T-helper 1 cell (primary cell): ENCODE measurements around the gene GHITM.
"Not testable (repeated sequence)": the region's sequence is repeated elsewhere in the genome, so short reads cannot be mapped to it uniquely, and the experiment has no call there.

Experiments
- DNase-seq, 5 donors: peaks; one replicate each; pipeline ENCODE4 v3.0.0-alpha.2; 2012 to 2020

Gene GHITM

DNA sequence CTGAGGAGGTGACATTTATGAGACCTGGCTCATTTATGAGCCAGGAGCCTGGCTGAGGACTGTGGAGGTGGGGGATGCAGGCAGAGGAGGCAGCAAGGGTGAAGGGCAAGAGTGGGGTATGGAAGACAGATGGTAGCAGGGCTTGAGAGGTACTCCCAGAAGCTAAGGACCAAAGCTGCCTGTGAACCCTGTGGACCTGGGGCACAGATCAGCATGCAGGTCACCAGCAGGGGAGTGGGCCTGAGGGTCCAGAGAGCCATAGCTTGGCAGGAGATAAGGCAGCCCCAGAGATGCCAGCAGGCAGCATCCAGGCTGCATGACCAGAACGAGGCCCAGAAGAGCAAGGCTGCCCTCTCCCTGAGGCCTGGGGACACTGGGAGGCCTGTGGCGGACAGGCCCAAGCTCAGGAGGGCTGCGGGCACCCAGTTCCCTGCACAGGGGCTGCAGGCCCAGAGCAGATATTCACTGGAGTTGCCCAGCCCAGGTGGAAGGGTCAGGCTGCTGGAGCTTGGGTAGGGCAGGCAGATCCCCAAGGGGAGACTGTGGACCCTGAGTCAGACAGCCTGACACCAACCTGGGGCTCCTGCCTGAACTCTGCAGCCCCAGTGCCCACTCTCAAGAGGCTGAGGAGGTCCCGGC lies 37.6 kb downstream of the GHITM start:
- DNase-seq, result no peak

DNA sequence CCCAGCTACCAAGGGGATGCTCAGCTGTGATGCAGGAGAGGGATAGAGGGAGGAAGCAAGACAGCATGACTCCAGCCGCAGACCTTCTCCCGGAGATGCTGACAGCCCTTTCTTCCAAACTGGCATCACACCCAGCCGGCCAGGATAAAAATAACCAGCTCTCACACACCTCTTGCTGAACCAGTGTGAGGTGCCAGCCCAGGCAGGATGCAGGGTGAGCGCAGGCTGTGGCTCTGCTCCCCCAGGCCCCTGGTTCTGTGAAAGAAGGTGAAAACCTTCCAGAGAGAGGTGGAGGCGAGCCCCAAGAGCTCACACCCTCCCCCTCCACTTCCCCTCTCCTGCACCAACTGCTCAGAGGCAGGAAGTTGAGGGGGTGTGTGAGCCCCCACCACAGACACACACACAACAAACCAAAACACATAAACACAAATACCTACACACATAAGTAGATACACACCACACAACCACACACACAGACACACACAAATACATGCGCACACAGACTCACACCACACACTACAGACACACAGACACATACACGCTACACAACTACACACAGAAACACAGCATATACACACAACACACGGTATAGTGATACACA lies 38.3 kb downstream of the GHITM start:
- peak in 1 of 5 donors; percentile 63 for DNase-seq

DNA sequence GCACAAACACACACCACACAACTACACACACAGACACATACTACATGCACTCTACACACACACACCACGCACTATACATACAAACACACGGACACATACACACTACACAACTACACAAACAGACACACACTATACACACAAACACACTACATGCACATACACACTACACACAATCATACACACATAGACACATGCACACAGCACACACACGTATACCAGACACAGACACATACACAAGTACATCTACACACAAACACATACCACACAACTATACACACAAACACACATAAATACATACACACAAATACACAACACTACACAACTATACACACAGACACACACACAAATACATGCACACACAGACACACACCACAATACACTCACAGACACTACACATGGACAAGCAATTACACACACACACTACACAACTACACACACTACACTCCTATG lies 38.9 kb downstream of the GHITM start:
- DNase-seq, result no peak

DNA sequence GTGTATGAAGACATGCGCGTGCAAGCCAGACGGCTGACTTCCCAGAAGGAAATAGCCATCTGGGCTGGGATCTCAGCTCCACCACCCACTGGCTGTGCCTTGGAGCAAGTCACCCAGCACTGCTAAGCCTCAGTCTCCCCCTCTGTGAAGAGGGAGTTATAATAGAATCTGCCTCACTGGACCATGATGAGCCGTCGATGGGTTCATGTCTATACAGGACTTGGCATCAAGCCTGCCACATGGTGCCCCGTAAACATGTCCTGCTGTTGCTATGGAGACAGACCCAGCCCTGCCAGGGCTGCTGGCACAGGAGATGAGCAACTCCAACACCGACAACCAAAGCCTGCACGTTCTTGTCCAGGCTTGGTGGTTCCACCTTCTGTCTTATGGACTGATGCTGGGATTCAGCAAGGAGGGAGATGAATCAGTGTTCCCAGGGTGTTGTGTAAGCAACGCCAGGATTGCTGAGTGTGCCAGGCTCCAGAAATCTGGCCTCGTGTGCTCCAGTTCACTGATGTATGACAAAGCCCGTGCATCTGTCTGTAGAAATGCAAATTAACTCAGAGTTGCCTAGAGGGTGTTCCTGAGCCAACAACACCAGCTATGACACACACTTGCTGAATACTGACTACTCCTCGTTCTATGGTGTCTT lies 39.9 kb downstream of the GHITM start:
- DNase-seq, result peak in 1 of 5 donors; percentile 10

DNA sequence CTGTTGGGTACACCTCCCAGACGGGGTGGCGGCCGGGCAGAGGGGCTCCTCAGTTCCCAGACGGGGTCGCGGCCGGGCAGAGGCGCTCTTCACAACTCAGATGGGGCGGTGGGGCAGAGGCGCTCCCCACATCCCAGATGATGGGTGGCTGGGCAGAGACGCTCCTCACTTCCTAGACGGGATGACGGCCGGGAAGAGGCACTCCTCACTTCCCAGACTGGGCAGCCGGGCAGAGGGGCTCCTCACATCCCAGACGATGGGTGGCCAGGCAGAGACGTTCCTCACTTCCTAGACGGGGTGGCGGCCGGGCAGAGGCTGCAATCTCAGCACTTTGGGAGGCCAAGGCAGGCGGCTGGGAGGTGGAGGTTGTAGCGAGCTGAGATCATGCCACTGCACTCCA lies 41.1 kb downstream of the GHITM start:
- DNase-seq, result not testable (repeated sequence)

DNA sequence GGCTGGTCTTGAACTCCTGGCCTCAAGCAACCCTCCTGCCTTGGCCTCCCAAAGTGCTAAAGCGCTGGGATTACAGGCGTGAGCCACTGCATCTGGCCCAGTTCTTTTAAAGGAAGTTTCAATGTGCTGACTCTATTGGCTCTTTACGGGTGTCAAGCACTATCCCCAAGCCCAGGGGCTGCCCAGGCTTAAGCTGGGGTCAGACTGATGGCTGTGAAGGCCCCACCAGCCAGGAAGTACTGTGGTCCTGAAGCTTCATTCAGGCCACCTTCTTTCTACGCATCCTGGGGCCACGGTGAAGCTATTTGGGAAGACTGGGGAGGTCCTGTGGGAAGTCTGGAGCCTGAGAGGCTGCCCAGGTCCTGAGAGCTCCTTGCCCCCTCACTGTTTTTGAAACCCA lies 42.3 kb downstream of the GHITM start:
- DNase-seq, result no peak

DNA sequence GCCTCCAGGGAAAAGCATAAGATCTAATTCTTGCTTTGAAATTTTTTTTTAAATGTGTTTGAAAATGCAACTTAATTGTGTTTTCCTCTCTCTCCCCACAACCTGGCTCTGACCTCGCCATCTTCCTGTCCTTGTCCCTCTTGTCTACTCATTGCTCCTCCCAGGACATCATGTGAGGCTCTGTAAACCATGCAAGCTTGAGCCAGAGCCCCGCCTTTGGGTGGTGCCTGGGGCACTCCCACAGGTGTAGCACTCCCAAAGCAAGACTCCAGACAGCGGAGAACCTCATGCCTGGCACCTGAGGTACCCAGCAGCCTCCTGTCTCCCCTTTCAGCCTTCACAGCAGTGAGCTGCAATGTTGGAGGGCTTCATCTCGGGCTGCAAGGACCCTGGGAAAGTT lies 45.2 kb downstream of the GHITM start:
- no peak for DNase-seq

DNA sequence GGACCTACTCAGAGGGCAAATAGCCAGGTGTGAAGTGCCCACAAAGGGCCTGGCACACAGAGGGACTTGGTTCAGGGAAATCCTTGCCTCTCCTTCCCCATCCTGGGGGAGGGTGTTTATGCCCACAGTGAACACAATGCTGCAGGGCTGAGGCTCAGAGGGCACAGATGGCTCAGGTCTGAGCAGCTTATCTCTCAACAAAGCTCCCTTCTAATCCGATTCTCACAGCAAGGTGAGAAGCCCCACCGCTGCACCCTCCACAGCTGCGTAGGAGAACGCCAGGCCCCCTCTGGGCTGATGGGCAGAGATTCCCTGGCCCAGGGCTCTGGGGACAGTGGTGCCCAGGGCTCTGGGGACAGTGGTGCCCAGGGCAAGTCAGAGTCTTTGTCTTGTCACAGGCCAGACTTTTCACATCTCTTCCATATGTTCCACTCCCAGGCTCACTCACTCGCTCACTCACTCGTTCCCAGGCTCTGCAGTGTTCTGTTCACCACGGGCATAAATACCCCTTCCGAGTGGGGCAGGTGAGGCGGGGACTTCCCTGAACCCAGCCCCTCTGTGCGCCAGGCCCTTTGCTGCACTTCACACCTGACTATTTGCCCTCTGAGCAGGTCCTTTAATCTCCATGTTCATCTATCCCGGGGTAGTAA lies 46.3 kb downstream of the GHITM start:
- no peak for DNase-seq

DNA sequence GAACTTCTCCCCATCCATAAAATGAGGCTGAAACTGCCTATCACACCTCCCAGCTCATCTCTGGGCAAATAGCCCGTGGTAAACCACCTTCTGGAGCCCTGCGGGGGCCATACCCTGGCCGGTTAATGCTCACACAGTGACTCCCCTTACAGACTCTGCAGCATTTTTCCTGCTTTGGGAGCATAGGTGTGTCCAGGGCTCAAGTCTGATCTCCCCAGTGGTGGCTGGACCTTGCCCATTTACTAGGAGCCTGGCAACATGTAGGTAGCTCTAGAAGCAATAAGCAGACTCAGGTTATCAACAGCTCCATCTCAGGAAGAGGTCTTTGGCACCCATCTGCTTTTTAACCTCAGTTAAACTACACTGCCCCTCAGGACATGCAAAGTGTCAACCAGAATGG lies 49.5 kb downstream of the GHITM start:
- DNase-seq, result no peak

DNA sequence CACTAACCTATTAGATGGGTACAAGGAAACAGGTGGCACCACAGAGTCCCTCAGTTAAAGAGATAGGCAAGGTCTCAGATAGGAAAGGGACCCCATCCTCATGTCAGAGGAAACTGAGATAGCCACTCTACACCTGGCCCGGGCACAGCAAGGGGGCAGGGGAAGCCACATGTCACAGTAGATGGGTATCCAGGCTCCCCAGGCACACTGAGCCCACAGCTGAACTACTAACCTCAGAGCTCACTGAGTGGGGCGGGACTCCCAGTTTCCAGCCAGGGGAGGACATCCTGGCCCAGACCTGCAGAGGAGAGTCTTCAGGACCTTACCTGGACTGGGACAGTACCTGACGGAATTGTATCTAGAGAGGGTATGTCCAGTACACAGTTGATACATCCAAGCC lies 51.3 kb downstream of the GHITM start:
- DNase-seq, result no peak

DNA sequence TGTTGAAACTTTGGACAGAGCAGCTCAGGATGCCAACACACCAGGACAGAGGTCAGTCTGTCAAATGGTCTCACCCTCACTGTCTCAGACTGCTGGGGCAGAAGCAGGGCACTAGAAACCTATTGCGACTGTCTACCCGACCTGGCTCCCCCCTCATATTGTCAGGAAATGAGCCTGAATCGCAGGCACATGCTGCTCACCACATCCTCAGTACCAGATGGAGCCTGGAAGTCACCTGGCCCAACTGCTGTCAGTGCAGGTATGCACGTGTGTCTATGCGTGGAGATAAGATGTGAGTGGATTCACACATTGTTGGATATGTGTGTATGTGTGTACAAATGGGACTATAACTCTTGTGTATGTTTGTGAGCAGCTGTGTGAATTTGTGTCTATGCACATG lies 51.8 kb downstream of the GHITM start:
- DNase-seq, result no peak

DNA sequence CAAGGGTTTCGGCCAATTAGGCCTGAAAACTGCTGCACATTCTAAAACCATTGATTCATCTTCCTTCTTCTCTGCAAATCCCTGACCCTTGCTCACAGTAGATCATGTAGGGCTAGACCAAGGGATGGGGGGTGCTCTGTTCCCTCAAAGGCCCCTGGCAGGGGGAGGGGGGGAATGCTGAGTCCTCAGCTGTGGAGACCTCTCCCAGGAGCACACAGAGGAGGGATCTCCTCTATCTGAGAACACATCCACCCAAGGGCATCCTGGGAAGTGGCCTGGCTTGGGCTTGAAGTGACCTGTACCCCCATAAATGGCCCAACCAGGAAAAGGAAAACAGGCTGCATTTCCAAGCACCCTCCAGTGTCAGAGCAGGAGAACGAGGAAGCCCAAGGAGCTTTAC lies 54.0 kb downstream of the GHITM start:
- DNase-seq, result no peak

DNA sequence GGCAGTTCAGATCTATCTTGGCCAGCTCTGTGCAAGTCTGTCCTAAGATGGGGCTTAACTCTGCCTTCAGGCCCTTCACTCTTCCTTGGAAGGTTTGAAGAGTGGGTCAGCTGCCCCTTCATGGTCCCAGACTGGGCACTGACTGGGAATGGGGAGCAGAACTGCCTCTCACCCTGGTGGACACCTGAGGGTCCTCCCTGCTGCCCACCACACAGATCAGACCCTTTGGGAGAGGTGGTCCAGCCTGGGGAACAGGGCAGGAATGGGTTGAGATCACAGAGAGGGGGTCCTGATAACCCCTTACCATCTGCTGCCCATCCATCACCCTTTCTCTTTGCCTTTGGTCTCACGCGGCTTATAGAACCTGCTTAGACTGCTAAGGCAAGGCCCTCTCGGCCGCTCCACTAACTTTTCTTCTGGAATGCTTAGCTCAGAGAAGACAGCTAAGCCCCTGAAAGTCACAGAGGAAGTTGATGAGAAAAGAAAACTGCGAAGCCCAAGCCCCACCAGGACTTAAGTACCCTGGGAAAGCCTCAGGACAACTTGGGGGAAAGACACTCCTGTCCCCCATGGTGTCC lies 54.6 kb downstream of the GHITM start:
- DNase-seq, result no peak

DNA sequence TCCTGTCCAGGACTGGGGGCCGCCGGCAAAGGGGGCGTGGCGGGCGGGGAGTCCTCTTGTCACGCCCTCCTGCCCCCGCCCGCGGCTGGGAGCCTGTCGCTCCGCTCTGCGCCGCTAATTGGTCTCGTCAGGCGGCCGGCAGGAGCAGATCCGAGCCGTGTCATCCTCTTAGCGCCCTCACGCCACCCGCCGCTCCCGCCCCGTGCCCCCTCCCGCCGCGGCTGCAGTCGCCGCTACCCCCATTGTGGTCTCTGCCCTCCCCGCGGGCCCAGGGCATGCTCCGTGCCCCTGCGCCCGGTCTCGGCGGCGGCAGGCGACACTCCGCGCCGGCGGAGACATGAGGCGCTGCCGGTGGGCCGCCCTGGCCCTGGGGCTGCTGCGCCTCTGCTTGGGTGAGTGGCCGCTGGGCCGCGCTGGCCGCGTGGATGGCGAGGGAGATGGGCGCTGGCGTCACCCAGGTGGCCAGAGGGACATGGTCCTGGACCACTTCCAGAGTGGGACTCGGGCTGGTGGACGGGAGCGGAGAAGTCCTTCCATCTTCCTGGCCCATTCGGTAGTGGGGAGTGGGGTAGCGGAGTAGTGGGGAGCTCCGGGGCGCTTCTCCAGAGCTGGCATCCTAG lies 55.2 kb downstream of the GHITM start, which contains the start of gene CDHR1:
CDHR1 (plus strand) TSS at position 114 of the 620 bp plus-strand sequence; CDS start at position 338, 224 bp downstream.
- DNase-seq, result peak in 3 of 5 donors; percentile 15 to 22 (median 20)

DNA sequence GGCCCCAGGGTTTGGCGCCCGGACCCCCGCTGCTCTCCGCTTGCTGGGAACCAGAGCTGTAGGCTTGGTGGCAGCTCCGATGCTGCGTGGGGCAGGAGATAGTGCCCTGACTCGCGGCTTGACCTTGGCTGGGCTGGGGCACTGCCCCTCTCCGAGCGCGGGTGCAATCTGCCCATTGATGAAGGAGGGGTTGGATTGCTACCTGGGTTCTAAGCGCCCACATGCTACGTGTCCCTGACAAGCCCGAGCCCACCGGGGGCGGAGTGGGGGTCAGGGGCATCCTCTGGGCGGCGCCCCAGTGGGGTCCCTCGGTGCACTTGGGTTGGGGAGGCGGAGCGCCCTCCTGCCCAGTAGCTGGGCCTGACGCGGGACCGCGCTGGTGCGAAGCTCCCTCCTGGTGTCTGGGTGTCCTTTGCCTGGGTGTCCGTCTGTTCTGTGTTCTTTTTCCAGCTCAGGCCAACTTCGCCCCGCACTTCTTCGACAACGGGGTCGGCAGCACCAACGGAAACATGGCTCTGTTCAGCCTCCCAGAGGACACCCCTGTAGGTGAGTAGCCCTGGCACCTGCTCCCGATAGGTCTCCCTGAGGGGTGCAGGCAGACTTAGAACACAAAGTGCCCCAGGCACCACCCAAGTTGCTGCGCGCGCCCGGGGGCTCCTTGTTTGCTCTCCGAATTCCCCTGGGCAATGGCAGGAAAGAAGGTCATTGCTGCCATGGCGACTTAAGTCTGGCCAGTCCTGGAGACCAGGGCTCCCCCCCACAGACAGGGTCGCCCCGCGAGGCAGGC lies 55.9 kb downstream of the GHITM start:
- no peak for DNase-seq

DNA sequence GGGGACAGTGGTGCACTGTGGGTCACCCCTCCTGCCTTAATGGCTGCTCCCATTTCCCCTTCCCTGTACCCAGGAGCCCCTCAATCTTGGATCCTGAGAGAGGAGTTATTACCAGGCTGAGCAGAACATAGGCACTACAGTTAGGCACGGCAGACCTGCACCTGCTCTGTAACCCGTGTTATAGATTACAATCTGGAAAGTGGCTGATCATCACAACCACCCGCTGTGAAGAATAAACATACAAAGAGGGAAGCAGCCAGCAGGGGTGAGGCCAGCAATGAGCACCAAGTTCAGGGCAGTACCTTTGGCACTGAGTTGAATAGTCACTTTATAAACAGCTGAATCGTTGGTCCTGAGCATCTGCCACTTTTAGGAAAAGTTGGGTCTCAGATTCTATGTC lies 56.8 kb downstream of the GHITM start:
- DNase-seq, result no peak

DNA sequence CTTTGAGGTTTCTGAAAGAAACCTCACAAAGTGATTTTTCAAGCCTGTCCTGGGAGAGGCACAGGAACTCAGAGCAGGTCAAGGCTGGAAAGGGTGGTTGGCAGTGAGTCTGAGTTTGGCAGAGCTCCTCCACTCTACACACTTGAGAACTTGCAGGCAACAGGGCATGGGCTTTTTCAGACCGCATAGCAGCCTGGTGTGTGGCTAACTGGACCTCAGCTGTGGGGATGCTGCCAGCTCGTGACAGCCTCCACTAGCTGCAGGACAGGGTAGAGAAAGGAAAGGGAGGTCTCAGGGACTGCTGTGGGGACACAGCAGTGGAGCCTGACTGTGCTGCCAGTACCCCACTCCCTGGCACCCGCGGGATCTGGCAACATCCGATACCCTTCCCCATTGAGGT lies 57.6 kb downstream of the GHITM start:
- no peak for DNase-seq

DNA sequence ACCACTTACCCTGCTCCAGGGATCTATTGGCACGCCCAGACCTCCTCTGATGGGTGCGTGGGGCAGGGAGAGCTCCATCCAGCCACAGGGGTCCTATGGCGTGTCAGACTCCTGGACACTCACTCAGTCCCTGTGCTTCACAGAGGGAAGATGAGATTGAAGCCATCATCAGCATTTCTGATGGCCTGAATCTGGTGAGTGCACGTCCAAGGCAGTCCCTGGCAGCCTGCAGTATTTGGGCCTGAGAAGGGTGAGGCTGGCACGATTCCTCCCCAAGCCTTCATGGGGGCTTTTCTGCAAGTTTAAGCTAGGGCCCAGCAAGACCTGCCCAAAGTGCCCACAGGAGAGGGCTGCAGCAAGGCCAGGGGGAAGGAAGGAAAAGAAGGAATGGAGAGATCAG lies 58.3 kb downstream of the GHITM start:
- no peak for DNase-seq

DNA sequence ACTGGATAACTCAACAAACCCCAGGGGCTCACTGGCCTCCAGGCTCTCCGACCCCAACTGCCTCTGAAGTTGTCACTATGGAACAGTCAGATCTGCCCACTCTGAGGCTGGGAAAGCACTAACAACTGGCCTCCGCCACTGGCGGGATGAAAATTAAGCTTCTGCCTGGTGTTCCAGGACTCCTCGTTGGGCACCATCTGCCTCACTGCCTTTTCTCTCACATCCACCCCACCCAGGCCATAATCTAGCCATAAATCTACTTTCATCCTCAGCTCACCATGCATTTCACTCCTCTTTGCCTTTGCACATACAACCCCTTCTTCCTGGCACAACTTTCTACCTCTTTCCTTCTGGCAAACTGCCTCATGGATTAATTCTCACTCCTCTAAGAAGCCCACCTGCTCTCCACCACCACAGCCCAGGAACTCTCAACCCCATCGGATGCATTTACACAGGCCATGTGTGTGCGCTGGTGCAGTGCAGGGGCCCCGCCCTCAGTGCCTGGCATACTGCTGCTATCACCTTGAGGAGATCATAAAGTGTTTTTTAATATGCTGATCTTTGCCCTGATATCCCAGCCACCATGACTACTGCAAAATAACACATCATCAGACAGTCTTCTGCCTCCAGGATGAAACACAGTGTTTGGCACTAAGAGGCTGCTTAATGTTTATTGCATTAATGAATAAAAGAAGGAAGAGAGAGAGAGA lies 59.1 kb downstream of the GHITM start:
- DNase-seq, result no peak

DNA sequence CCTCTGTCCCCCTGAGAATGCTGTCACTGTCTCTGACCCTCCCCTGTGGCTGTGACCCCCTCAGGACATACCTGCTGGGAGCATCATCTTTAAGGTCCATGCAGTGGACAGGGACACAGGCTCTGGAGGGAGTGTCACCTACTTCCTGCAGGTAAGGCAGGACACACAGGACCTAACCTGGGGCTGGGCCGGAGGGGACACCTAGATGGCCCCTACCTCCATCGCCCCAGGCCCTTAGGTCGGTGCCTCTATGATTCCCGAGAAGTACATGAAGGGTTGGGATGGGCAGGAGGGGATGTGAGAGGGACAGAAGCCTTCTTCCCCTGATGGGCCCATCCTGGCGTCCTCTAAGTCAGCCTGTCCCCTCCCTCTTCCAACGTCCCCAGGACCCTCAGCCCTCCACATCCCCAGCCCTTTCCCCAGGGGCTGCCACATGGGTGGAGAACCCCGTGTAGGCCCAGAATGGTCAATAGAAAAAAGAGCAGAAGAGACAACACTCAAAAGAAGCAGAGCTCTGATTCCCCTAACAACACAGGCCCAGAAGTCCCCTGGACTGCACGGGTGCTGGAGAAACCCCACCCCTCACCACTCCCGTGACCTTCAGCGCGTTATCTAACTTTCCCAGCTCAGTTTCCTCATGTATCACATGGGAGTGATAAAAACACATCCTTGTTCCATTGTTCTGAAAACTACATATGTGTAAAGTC lies 61.4 kb downstream of the GHITM start:
- no peak for DNase-seq

DNA sequence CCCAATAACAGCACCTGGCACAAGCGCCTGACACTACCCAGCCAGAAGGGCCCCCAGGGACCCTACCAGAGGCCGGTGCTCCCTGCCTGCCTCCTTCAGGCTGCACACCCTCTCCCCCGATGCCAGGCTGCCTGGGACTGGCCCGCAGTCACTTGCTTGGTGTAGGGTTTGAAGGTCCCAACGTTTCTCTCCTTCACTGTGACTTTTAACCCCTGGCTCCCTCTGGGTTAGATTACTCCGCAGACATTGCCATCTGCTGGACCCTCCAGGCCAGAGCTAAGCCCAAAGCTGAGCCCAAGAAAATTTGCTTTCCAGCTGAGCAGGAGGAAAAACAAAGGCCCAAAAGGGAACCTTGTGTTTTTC lies 61.9 kb downstream of the GHITM start:
- no peak for DNase-seq
